ENCODE measurements around the gene CHD2.

DNA sequence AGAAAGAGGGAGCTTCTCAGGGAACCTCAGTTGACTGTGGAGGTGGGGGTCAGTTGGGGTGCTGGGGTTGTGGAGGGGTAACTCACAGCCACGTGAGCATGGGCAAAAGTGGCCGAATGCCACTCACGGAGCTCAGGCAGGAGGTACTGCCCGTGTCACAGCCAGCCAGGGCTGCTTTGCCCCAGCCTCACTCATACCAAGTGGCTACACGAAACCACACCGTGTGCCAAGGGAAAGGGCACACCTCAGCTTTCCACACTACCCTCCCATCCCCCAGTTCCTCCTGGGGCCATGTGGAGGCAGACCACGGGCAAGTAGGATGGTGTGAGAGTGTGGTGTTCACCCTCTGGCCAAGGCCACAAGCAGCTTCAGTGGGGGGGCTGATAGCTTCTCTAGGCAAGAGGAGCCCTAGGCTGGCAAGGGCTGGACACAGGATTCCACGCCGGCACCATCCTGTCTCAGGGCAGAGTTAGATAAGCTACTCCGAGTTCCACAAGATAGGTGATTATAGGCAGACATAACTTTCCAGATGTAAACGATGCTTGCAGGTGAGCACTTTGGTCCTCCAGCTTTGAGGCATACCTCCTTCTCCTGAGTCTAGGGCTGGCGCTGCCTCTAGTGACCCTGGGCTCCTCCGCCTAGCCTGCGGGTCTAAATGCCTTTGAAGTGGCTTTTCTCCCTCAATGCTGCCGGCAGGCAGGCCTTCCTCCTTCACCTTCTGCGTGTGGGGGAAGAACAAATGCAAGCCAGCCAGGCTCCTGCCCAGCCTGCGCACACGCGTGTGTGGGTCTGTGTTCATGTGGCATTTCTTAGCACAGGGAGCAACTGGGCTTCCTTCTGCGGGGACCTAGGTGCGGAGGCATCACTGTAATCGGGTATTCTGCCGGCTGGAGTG, 163.9 kb downstream of the CHD2 start:
- TF ChIP-seq, protein P1, sequence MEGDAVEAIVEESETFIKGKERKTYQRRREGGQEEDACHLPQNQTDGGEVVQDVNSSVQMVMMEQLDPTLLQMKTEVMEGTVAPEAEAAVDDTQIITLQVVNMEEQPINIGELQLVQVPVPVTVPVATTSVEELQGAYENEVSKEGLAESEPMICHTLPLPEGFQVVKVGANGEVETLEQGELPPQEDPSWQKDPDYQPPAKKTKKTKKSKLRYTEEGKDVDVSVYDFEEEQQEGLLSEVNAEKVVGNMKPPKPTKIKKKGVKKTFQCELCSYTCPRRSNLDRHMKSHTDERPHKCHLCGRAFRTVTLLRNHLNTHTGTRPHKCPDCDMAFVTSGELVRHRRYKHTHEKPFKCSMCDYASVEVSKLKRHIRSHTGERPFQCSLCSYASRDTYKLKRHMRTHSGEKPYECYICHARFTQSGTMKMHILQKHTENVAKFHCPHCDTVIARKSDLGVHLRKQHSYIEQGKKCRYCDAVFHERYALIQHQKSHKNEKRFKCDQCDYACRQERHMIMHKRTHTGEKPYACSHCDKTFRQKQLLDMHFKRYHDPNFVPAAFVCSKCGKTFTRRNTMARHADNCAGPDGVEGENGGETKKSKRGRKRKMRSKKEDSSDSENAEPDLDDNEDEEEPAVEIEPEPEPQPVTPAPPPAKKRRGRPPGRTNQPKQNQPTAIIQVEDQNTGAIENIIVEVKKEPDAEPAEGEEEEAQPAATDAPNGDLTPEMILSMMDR (IDR thresholded peaks at IDR 0.05; ENCODE audit: extremely low read depth in 1 of 2, insufficient read depth in 1 of 2, low read depth in 1 of 2, low read length in 2 of 2) = no peak
- no peak for TF ChIP-seq MYC (IDR thresholded peaks at IDR 0.05; ENCODE audit: low read depth, low read length)
- no peak for TF ChIP-seq EZH2 (IDR thresholded peaks at IDR 0.05; ENCODE audit: borderline replicate concordance, low read depth, low read length, severe bottlenecking)
- no peak for TF ChIP-seq POLR2A (IDR thresholded peaks at IDR 0.05; ENCODE audit: low read depth, low read length)
- TF ChIP-seq, protein P2, sequence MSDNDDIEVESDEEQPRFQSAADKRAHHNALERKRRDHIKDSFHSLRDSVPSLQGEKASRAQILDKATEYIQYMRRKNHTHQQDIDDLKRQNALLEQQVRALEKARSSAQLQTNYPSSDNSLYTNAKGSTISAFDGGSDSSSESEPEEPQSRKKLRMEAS (IDR thresholded peaks at IDR 0.05; ENCODE audit: insufficient read depth, insufficient read length) = no peak
